CD4-positive, alpha-beta T cell treated with Interleukin-17A for 1 hour (primary cell): ENCODE results near the gene HIVEP2.
A peak's percentile ranks its signal among the peaks of the same experiment; 100 is the strongest.

ENCODE experiments used
- DNase-seq: peaks from one replicate; pipeline ENCODE4 v3.0.0-alpha.2; 2020

HIVEP2 gene

GRCh38 chr6:142811923-142812322, 133.1 kb downstream of the HIVEP2 start:
- no peak for DNase-seq

- DNase-seq: peak; percentile 57
These were observed 133.9 kb downstream of the HIVEP2 start for GRCh38 chr6:142810952-142811514.

GRCh38 chr6:142809947-142810346, 135.0 kb downstream of the HIVEP2 start:
- DNase-seq: no peak

GRCh38 chr6:142808405-142809061, 136.4 kb downstream of the HIVEP2 start:
- no peak for DNase-seq

- no peak for DNase-seq
These were observed 139.9 kb downstream of the HIVEP2 start for GRCh38 chr6:142805042-142805441.

- DNase-seq: no peak
These were observed 140.5 kb downstream of the HIVEP2 start for GRCh38 chr6:142804490-142804889.

- DNase-seq: no peak
These were observed 141.4 kb downstream of the HIVEP2 start for GRCh38 chr6:142803495-142804058.

- DNase-seq: no peak
These were observed 141.9 kb downstream of the HIVEP2 start for GRCh38 chr6:142803032-142803431.

GRCh38 chr6:142802124-142802523, 142.9 kb downstream of the HIVEP2 start:
- DNase-seq: no peak

- no peak for DNase-seq
These were observed 144.7 kb downstream of the HIVEP2 start for GRCh38 chr6:142800240-142800639.

- no peak for DNase-seq
These were observed 145.3 kb downstream of the HIVEP2 start for GRCh38 chr6:142799639-142800038.

GRCh38 chr6:142797159-142797558, 147.8 kb downstream of the HIVEP2 start:
- DNase-seq: no peak

- no peak for DNase-seq
These were observed 148.4 kb downstream of the HIVEP2 start for GRCh38 chr6:142796571-142796970.

- DNase-seq: no peak
These were observed 149.0 kb downstream of the HIVEP2 start for GRCh38 chr6:142796024-142796423.

GRCh38 chr6:142794424-142794823, 150.6 kb downstream of the HIVEP2 start:
- DNase-seq: no peak

- no peak for DNase-seq
These were observed 154.7 kb downstream of the HIVEP2 start for GRCh38 chr6:142790257-142790656.

- no peak for DNase-seq
These were observed 157.6 kb downstream of the HIVEP2 start for GRCh38 chr6:142787422-142787821.

GRCh38 chr6:142786476-142786875, 158.5 kb downstream of the HIVEP2 start:
- no peak for DNase-seq

- DNase-seq: peak; percentile 17
These were observed 160.6 kb downstream of the HIVEP2 start for GRCh38 chr6:142784344-142784743.

- no peak for DNase-seq
These were observed 161.5 kb downstream of the HIVEP2 start for GRCh38 chr6:142783499-142783898.

GRCh38 chr6:142781129-142781528, 163.8 kb downstream of the HIVEP2 start:
- no peak for DNase-seq

GRCh38 chr6:142773859-142774648, 170.9 kb downstream of the HIVEP2 start:
- DNase-seq: peak; percentile 58

- no peak for DNase-seq
These were observed 171.7 kb downstream of the HIVEP2 start for GRCh38 chr6:142773324-142773723.

- no peak for DNase-seq
These were observed 173.8 kb downstream of the HIVEP2 start for GRCh38 chr6:142771162-142771561.
